IMR-90 (cell line): ENCODE measurements around the gene HADH.

ENCODE experiments used
- BHLHE40 ChIP-seq: fragments of 150-350 bp; IDR thresholded peaks from 2 replicates; pipeline ENCODE4 v1.6.1; 2016; ENCODE audit warnings: mild to moderate bottlenecking, low read depth, low read length
- CTCF ChIP-seq: conservative IDR thresholded peaks from 2 replicates; pipeline ENCODE4 v1.5.1; 2012; ENCODE audit warnings: mild to moderate bottlenecking, low read depth, low read length, improper control_type of control experiment
- ELK1 ChIP-seq: fragments of 150-350 bp; IDR thresholded peaks from 2 replicates; pipeline ENCODE4 v1.6.1; 2016; ENCODE audit warnings: low read depth, mild to moderate bottlenecking, low read length, moderate library complexity, borderline replicate concordance
- FOS ChIP-seq: fragments of 150-350 bp; IDR thresholded peaks from 2 replicates; pipeline ENCODE4 v1.6.1; 2016; ENCODE audit warnings: low read depth, low read length
- MAFK ChIP-seq: IDR thresholded peaks from 2 replicates; pipeline ENCODE4 v1.6.1; 2012; ENCODE audit warnings: low read depth, low read length, improper control_type of control experiment
- MXI1 ChIP-seq: IDR thresholded peaks from 2 replicates; pipeline ENCODE4 v1.6.1; 2012; ENCODE audit warnings: low read depth, mild to moderate bottlenecking, low read length, moderate library complexity, borderline replicate concordance
- POLR2A ChIP-seq: IDR thresholded peaks from 2 replicates; pipeline ENCODE4 v1.6.1; 2012; ENCODE audit warnings: mild to moderate bottlenecking, low read depth, low read length
- RCOR1 ChIP-seq: IDR thresholded peaks from 2 replicates; pipeline ENCODE4 v1.6.1; 2012; ENCODE audit warnings: mild to moderate bottlenecking, low read length, improper control_type of control experiment; ENCODE audit not compliant: insufficient replicate concordance
- RFX5 ChIP-seq: IDR thresholded peaks from 2 replicates; pipeline ENCODE4 v1.8.0; 2012; ENCODE audit warnings: low read depth, mild to moderate bottlenecking, low read length, moderate library complexity
- SMC3 ChIP-seq: fragments of 150-350 bp; IDR thresholded peaks from 2 replicates; pipeline ENCODE4 v1.6.1; 2016; ENCODE audit warnings: low read depth, mild to moderate bottlenecking, antibody characterized with exemption, low read length, moderate library complexity
- USF2 ChIP-seq: fragments of 150-350 bp; IDR thresholded peaks from 2 replicates; pipeline ENCODE4 v1.6.1; 2017; ENCODE audit warnings: mild to moderate bottlenecking, antibody characterized with exemption, low read length, low read depth

GRCh38 chr4:108029731-108030130 lies 40.0 kb downstream of the HADH start:
- TF ChIP-seq POLR2A, result no peak
- no peak for TF ChIP-seq CTCF
- no peak for TF ChIP-seq SMC3
- no peak for TF ChIP-seq MXI1
- no peak for TF ChIP-seq RFX5
- no peak for TF ChIP-seq FOS
- no peak for TF ChIP-seq ELK1
- TF ChIP-seq MAFK, result no peak
- no peak for TF ChIP-seq BHLHE40
- no peak for TF ChIP-seq USF2
- TF ChIP-seq RCOR1, result no peak
